ENCODE data around the gene SLC35E4.
"Not testable (repeated sequence)": the region's sequence is repeated elsewhere in the genome, so short reads cannot be mapped to it uniquely, and the experiment has no call there.

SLC35E4 gene

GRCh38 chr22:30635273-30636225, at the start of gene SLC35E4:
Gene SLC35E4, plus strand, starts transcription at chr22:30635781. Its CDS starts 670 bp downstream, at chr22:30636451.
- peak; percentile 73 to 89 (median 81) for DNase-seq

GRCh38 chr22:30586414-30586813, 49.2 kb upstream of the SLC35E4 start:
- DNase-seq, result no peak

GRCh38 chr22:30591191-30591587, 44.4 kb upstream of the SLC35E4 start:
- DNase-seq, result no peak

GRCh38 chr22:30591588-30592359, 43.8 kb upstream of the SLC35E4 start, which contains the start of gene PES1:
Gene PES1, minus strand, starts transcription at chr22:30591910. Its CDS starts 77 bp downstream, at chr22:30591833.
- peak; percentile 90 to 98 (median 97) for DNase-seq

- DNase-seq, result not testable (repeated sequence)
These were observed 43.2 kb upstream of the SLC35E4 start for GRCh38 chr22:30592360-30592713.

GRCh38 chr22:30596199-30596598, 39.4 kb upstream of the SLC35E4 start:
- no peak for DNase-seq

GRCh38 chr22:30596886-30597285, 38.7 kb upstream of the SLC35E4 start:
- no peak for DNase-seq

GRCh38 chr22:30598986-30599385, 36.6 kb upstream of the SLC35E4 start:
- DNase-seq, result no peak

- DNase-seq, result peak in 1 of 3 experiments; percentile 3
These were observed 34.7 kb upstream of the SLC35E4 start for GRCh38 chr22:30600921-30601320.

GRCh38 chr22:30601464-30601863, 34.1 kb upstream of the SLC35E4 start:
- DNase-seq, result no peak

- DNase-seq, result peak in 1 of 3 experiments; percentile 17
These were observed 33.5 kb upstream of the SLC35E4 start for GRCh38 chr22:30602049-30602448.

- no peak for DNase-seq
These were observed 31.8 kb upstream of the SLC35E4 start for GRCh38 chr22:30603801-30604200.

- DNase-seq, result no peak
These were observed 30.9 kb upstream of the SLC35E4 start for GRCh38 chr22:30604723-30605122.

GRCh38 chr22:30605449-30606110, 30.0 kb upstream of the SLC35E4 start:
- peak; percentile 23 to 52 (median 40) for DNase-seq

- DNase-seq, result peak; percentile 57 to 84 (median 72)
These were observed 28.9 kb upstream of the SLC35E4 start, which contains the start of gene TCN2 for GRCh38 chr22:30606455-30607299. Gene TCN2, plus strand, starts transcription at chr22:30607174. Its CDS starts 158 bp downstream, at chr22:30607332.

- no peak for DNase-seq
These were observed 28.2 kb upstream of the SLC35E4 start for GRCh38 chr22:30607300-30607930.

GRCh38 chr22:30607939-30608338, 27.6 kb upstream of the SLC35E4 start:
- DNase-seq, result no peak

GRCh38 chr22:30609260-30610185, 26.1 kb upstream of the SLC35E4 start:
- no peak for DNase-seq

- DNase-seq, result no peak
These were observed 25.3 kb upstream of the SLC35E4 start for GRCh38 chr22:30610299-30610698.

- no peak for DNase-seq
These were observed 24.4 kb upstream of the SLC35E4 start for GRCh38 chr22:30611197-30611596.

All from NCI-H1417 (cell line).